PC-9 (cell line): ENCODE measurements around the gene DEPDC4.

ENCODE experiments used
- EZH2 ChIP-seq: fragments of 200-600 bp; sonication (generic); IDR thresholded peaks from 2 replicates; pipeline ENCODE4 v1.8.0; 2017; ENCODE audit warnings: antibody characterized with exemption, low read depth
- TF ChIP-seq, protein P1 (sequence below): fragments of 200-600 bp; sonication (generic); conservative IDR thresholded peaks from 2 replicates; pipeline ENCODE4 v1.6.1; 2017; ENCODE audit warnings: mixed run types, antibody characterized with exemption, mild to moderate bottlenecking, moderate library complexity

DNA sequence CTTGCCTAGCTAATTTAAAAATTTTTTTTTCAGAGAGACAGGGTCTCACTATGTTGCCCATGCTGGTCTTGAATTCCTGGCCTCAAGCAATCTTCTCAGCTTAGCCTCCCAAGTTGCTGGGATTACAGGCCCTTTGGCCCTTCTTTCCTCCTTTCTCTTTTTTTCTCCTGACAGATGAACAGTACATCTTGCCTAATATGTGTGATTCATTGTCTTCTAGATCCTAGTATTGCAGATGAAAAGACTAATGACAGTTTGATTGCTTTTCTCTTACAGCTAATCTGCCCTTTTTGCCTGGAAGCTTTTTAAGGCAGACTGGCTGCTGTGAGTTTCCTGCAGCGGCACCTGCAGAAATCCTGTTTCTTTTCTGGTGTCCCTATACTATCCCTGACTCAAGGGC, 12.0 kb downstream of the DEPDC4 start:
- TF ChIP-seq, protein P1, sequence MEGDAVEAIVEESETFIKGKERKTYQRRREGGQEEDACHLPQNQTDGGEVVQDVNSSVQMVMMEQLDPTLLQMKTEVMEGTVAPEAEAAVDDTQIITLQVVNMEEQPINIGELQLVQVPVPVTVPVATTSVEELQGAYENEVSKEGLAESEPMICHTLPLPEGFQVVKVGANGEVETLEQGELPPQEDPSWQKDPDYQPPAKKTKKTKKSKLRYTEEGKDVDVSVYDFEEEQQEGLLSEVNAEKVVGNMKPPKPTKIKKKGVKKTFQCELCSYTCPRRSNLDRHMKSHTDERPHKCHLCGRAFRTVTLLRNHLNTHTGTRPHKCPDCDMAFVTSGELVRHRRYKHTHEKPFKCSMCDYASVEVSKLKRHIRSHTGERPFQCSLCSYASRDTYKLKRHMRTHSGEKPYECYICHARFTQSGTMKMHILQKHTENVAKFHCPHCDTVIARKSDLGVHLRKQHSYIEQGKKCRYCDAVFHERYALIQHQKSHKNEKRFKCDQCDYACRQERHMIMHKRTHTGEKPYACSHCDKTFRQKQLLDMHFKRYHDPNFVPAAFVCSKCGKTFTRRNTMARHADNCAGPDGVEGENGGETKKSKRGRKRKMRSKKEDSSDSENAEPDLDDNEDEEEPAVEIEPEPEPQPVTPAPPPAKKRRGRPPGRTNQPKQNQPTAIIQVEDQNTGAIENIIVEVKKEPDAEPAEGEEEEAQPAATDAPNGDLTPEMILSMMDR: no peak
- no peak for TF ChIP-seq EZH2
